ENCODE data around the gene CNTN5. TPM values are rescaled to one million over a fixed set of nuclear protein-coding genes. Genes with fewer than 3 reads are reported as not detected.
A peak's percentile ranks its signal among the peaks of the same experiment; 100 is the strongest.
"Not testable (repeated sequence)": the region's sequence is repeated elsewhere in the genome, so short reads cannot be mapped to it uniquely, and the experiment has no call there.

Gene CNTN5
- total RNA-seq, 1 donor from 2014 or later = 0.04 TPM

DNA sequence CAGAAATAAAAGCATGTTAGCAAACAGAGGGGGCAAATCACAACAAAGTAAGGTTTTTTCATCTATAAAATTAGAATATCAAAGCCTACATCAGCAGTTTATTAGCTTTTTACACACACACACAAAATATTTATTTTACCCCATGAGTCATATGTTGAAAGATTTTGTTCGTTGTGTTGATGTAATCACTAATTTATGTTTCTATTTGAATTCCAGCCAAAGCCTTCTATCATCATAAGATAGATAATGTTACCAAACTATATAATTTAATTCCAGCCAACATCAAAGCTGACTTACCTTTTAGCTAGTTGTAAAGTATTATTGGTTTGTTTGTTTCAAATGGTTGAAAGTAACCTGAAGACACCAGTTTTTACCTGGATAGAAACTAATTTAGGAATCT lies 1208.3 kb downstream of the CNTN5 start:
- no peak for ATAC-seq

DNA sequence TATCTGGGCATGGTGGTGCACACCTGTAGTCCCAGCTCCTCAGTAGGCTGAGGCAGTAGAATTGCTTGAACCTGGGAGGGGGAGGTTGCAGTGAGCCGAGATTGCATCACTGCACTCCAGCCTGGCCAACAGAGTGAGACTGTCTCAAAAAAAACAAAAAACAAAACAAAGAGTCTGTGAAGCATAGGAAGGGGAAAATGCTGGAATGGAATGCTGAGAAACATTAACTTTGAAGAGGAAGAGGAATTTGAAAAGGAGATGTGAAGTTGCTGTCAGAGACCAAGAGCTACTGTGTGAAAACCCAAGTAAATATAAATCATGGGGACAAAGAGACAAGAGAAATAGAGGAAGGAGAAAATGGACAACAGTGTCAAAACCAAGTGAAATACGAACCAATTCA lies 1211.3 kb downstream of the CNTN5 start:
- ATAC-seq = no peak

DNA sequence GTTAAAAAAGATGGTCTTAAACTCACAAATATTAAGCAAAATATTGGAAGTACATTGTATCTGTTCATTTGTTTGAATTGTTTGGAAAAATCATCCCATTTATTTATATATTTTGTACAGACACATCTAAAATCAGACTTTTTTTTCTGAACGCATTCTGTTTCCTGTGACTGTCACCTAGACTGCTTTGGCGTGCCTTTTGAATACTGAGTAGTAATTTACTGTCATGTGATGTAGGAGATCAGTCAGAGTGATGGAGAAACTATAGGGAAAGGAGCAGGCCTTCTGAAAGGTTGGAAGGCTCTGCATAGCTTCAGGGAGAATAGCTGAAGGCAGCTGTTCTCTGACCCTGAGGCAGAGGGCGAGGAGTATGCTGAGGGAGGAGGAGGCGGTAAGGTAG lies 1214.3 kb downstream of the CNTN5 start:
- no peak for ATAC-seq

DNA sequence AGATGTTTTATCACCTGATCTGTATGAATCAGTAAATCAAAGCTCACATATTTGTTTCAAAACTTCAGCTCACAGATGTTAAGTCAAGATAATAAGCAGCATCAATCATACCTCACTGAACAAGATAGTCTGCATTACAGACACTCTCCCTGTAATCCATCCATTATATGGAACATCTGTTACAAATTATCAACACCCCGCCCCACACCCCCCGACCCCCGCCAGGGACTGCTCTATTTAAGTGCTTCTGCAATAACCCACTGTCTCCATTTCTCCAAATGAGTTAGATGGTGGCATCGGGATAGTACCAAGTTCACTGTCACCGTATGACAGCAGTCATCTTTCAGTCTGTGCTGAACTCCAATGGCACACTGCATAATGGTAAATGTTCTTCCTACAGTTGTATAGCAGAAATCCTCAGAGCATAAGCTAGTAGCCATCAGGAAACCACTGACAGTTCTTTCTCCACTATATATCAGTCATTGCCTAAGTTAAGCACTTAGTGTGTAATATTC lies 1219.3 kb downstream of the CNTN5 start:
- ATAC-seq = no peak

DNA sequence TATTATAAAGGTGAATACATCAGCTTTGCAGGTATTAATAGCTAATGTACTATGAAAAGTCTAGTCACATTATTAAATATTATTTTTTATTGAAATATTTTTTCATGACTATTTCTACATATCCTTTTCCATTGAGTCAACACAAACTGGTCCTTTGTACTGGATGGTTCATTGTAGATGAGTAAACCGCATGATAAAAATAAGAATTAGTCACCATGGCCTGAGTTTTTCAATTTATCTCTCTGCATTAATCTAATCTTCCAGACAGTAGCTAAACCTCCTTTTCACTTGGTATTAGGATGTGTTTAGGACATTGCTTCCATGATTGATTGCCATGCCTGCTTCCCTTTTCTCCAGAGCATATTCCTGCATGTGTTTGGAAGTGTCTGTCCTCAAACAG lies 1227.0 kb downstream of the CNTN5 start:
- ATAC-seq = no peak

DNA sequence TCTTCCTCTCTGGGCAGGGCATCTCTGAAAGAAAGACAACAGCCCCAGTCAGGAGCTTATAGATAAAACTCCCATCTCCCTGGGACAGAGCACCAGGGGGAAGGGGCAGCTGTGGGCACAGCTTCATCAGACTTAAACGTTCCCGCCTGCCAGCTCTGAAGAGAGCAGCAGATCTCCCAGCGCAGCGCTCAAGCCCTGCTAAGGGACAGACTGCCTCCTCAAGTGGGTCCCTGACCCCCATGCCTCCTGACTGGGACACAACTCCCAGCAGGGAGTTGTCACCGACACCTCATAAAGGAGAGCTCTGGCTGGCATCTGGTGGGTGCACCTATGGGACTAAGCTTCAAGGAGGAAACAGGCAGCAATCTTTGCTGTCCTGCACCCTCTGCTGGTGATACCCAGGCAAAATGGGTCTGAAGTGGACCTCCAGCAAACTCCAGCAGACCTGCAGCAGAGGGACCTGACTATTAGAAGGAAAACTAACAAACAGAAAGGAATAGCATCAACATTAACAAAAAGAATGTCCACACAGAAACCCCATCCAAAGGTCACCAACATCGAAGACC lies 1236.6 kb downstream of the CNTN5 start:
- ATAC-seq = not testable (repeated sequence)

DNA sequence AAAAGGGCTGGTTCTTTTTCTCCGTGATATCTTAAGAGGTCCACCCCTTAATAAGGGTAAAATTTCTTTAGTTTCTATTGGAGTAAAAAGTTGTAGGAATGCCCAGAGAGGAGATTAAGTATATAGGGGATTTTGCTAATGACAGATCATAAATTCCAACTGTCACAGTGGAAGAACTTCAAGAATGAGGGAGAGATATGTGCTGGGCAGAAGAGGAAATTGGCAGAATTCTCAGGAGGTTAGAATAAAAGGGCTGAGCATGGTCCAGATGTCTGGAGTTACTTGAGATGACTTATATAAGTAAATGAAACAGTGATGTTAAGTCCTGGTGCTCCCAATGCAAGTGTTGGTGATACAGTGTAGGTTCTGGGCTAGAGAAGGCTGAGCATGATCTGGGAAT lies 1248.8 kb downstream of the CNTN5 start:
- ATAC-seq = no peak

DNA sequence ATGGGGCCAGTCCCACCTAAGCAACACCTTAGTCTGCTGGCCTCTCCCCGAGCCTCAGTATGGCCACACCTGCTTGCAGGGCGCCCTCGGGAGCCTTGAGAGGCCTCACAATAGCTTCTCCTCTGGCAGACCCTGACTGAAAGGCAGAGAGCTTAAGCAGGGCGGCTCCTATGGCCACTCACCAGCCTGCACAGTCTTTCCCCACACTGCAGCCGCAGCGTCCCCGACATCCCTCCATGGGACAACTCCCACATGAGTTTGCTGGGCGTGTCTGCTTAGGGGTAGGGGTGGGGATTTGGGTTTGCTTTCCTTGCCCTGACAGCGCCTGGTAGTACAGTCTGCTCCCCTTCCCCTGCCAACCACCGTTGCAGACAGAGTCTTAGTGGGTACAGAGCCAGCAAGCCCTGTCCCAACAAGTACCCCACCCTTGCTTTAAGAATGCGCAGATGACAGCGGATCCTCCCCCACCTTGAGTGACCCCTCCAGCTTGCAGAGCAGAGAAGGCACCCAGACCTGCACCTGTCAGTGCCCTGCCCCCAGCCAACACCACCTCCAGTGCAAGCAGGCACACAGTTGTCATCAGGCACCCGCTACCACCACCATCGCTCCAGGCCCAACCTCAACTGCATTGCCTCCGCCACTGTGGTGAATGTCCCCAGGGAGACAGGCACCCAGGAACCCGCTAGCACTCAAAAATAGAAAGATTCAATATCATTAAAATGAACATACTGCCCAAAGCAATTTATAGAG lies 1252.5 kb downstream of the CNTN5 start:
- ATAC-seq = no peak

DNA sequence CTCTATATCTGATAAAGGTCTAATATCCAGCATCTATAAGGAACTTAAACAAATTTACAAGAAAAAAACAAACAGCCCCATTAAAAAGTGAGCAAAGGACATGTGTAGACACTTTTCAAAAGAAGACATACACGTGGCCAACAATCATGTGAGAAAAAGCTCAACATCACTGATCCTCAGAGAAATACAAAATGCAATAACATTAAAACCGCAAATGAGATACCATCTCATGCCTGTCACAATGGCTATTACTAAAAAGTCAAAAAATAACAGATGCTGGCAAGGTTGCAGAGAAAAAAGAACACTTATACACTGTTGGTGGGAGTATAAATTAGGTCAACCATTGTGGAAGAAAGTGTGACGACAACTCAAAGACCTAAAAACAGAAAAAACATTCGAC lies 1253.7 kb downstream of the CNTN5 start:
- not testable (repeated sequence) for ATAC-seq

DNA sequence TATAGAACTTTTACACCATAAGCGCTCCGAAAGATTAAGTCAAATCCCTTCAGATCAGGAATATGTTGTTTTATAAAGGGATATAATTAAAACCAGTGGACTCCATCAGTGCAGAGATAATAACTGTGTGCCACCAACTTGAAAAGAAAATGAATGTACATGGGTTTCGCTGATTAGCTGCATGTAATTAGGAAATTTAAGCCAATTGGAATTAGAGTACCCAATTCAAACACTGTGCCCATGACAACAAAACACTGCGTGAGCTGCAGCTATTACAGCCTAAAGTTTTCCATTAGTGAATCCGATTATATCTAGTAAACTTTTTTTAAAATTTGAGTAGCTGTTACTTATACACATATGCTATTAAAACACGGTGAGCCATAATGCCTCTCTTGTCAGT lies 1274.0 kb downstream of the CNTN5 start:
- no peak for ATAC-seq

DNA sequence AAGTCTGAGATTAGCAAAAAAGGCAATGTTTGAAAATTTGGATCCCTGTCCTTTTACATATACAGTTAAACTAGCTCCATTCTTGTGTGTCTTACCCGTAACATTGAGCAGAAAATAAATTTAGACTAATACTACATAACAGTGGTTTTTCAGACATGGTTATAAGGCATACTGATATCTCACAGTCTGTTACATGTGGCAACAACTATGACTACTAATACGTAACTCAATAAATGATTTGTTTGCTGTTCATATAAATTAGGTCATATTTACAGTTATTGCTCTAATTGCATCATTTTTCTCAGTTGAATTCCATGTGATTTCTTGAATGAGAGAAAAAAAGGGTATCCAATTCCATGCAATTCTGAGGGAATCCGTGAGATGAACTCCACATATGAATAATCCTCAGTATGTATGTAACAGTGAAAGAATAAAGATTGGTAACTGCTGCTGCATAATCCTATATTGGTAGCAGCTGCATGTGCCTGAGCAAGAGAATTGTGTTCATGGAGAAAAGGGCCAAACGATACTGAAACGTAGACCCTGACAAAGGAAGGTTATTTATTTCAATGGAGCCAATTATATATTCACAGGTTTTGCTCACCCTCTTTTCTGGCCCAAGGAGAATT lies 1275.4 kb downstream of the CNTN5 start:
- ATAC-seq = no peak

DNA sequence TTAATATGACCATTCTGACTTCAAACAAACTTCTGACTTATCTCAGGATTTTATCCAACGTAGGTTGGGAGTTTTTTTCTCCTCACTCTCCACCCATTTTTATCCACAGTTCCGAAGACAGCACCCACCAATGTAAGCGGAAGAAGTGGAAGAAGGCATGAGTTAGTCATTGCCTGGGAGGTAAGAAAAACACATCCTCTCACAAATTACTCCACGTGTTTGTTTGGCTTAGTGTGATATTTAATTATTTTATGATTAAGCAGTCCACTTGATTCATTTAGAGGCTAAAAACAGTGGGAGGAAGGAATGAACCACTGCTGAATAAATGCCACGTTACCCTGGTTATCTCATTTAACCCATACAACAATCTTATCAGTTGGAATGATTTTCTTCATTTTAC lies 1276.8 kb downstream of the CNTN5 start:
- ATAC-seq = no peak

DNA sequence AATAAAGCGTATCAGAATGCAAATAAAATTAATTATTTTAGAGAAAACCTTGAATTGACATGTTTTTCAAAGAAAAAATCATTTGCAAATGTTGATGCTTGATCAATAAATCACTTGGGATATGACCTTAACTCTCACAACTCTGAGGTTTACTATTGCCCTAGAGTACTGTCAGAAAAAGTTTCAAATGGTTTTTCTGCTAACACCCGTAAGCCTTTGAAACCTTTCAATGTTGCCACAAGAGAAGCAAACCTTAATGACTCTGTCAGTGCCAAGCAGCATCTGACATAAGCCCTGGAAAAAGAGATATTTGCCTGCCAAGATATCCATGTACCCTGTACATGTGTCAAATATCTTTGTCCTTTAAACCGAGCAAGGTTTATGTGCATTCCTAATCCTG lies 1282.1 kb downstream of the CNTN5 start:
- ATAC-seq = no peak

DNA sequence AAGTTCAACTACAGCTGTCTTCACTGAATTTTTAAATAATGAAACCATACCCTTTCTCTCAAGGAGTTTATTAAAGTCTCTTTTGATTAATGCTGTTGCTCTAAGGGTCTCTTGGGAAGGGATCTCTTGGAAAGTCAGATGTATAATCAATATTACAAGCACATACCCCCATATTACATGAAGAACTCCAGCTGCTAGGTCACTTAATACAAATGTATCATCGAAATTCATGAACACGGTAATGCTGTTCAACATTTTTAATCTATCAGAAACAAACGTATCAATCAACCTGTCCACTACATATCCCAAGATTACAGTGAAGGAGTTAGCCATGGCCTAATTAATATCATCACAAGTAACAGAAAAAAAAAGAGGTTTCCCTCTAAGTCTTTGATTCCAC lies 1283.1 kb downstream of the CNTN5 start:
- no peak for ATAC-seq

DNA sequence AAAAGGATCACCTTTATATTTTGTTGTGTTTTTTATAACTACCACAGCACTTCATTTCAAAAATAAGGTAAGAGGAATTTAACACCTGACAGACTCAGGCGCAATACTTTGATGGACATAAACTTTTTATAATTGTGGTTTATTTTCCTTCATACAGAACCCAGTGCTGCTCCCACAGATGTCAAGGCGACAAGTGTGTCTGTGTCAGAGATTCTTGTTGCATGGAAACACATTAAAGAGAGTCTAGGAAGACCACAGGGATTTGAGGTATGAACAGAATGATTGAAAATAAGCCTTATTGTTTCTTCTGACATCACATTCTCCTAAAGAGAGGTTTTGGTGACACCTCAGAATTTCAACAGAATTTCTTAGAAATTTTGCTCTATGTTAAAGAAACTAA lies 1287.5 kb downstream of the CNTN5 start:
- no peak for ATAC-seq

DNA sequence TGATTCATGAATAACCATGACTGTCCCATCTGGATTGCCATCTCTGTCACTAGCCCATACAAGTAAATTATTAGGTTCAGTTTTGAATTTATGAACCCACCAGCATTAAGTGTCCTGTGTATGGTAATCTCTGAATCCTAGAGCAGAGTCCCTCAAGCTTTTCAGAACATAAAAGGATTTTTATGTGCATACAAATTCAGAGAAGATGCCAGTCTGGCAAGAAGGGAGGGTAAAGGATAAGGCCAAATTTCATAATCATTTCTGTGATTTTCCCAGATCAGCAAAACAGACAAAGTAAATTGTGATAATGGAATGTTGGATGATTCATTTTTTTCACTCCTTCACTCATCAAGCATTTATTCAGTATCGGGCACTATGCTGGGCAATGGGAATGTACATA lies 1295.2 kb downstream of the CNTN5 start:
- ATAC-seq = no peak

DNA sequence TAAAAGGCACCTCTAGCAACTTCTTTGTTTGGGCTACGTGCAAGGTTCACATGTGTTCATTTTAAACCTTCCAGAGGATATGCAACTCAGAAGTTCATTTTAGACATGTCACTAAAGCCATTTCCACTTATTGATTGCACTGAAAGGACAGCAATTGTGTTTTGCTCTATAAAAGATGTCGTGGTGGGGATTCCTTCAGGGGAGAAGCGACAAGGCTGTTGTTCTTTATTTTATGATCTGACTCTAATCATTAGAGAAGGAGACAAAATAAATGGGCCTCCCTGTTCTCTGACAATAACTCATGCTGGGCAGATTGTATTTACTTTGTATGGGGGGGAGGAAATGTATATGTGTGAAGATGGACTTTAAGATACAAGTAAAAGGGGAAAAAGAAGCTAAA lies 1296.2 kb downstream of the CNTN5 start:
- ATAC-seq = no peak

DNA sequence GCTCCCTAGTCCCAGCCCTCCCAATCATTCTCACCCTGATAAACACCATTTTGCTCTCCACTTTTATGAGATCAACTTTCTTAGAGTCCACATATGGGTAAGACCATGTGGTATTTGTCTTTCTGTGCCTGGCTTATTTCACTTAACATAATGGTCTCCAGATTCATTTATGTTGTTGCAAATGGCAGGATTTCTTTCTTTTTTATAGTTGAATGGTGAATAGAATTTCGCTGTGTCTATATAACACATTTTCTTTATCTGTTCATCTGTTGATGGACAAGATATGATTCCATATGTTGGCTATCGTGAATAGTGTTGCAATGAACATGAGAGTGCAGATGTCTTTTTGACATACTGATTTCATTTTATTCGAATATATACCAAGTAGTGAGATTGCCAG lies 1298.9 kb downstream of the CNTN5 start:
- no peak for ATAC-seq

DNA sequence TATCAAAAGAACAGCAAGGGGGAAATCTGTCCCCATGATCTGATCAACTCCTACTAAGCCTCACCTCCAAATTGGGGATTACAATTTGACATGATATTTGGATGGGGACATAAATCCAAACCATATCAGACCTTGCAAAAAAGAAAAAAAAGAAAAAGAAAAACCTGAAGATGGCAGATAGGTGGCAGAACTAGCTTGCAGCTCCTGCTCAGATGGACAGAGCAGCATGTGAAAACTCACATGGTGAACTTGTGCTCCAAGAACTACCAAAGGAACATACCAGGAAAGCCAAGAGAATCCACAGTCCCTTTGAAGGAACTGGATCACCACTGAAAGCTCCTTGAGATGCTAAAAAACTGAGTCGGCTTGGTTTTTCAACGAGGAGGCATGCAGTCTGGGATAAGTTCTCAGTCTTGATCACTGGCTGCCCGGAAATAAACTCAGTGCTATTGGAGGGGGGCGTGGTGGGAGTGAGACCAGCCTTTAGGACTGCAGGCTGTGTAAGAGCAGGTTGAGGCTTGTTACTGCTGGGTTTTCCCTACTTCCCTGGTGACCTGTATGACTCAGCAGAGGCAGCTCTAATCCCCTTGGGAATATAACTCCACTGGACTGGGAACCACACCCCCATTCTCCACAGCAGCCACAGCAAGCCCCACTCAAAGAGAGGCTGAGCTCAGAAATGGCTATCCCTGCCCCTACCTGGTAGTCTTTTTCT lies 1308.0 kb downstream of the CNTN5 start:
- ATAC-seq = peak; percentile 88

DNA sequence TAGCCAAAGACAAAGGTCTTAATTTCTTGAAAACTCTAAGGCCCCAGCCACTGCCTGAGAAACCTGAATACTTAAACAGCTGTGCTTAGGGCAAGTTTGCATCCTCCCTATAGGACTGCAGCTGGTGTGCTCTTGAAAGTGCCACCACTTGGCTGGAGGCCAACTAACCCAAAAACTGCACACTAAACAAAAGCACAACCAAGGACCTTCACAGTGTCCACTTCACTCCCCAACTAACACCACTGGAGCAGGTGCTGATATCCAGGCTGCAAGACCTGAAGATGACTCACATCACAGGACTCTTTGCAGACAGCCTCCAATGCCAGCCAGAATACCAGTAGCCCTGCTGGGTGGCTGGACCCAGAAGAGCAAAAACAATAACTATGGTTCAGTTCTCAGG lies 1308.6 kb downstream of the CNTN5 start:
- peak; percentile 43 for ATAC-seq

DNA sequence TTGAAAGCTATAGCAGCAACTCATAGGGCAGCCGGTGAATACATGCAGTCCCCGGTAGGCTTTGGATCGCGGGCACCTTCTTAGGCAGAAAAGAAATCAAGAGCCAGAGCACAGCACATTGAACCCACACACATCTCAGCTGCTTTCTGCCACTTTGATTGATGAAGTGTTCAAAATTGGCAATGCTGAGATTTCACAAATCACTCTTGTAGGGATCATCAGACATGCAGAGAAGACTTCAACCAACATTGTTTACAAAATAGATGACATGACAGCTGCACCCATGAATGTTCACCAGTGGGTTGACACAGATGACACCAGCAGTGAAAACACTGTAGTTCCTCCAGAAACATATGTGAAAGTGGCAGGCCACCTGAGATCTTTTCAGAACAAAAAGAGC lies 1316.1 kb downstream of the CNTN5 start:
- no peak for ATAC-seq

DNA sequence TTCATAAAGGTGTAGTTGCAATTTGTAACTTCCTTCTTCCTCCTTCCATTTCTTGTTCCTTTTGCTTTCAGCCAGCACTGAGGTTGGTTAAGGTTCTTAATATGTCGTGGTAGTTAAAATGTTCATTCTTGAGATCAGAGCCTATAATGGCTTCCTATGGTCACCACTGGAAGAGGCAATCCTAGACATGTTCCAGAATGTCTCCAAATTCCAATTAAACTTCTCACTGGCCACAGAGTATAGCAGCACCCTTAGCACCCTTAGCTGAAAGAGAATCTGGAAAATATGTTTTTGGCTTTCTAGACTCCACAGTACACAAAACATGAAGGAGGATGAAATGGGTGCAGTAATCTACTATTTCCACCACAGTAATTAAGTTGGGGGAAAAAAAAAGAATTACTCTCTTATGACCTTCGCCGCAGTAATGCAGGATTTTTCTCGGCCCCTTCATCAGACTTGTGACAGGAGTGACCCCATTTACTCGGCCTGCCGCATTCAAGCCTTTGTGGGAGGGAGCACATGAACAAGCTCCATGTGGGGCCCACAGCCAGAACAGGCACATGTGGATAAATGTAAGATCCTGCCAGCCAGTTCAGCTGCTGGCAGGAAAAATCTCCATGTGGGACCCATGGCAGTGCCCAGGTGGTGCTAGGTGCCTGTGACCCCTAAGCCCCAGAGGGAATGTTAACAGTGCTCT lies 1317.5 kb downstream of the CNTN5 start:
- no peak for ATAC-seq
